Pancreas (tissue), 10 donors: ENCODE results near the gene GOLGA5. TPM values are rescaled to one million over a fixed set of nuclear protein-coding genes. Genes with fewer than 3 reads are reported as not detected.
A peak's percentile ranks its signal among the peaks of the same experiment; 100 is the strongest.

Experiments
- ATAC-seq, 4 donors: fragments of 200-7000 bp; cut with Tn5 transposase; one replicate each; pipeline versions ENCODE4 v1.8.0 to v1.9.1; 2020; ENCODE audit warnings: mild to moderate bottlenecking in 4 of 4, moderate library complexity in 4 of 4
- DNase-seq, 6 donors: peaks; one replicate each; pipeline ENCODE4 v3.0.0-alpha.2; 2020
- FAIRE-seq: peaks from 2 replicates; lab custom pipeline; 2012; peaks lifted over from hg19 to GRCh38; lab: Jason Lieb, UNC
- H3K27ac ChIP-seq, 4 donors: fragments of 200-600 bp; sonication (generic); 1 replicate in 3 of 4; 2 replicates in 1 of 4; pipeline versions ENCODE4 v1.5.0 to v1.8.0; 2020
- H3K27me3 ChIP-seq, 4 donors: fragments of 200-600 bp; one replicate each; pipeline ENCODE4 v1.8.0; 2021
- H3K36me3 ChIP-seq, 3 donors: fragments of 200-600 bp; sonication (generic) in 1 of 3; one replicate each; pipeline versions ENCODE4 v1.5.0 to v1.8.0; 2020 to 2021
- H3K4me1 ChIP-seq, 3 donors: fragments of 200-600 bp; one replicate each; pipeline ENCODE4 v1.8.0; 2021
- H3K4me3 ChIP-seq, 4 donors: fragments of 200-600 bp; sonication (generic) in 2 of 4; one replicate each; pipeline versions ENCODE4 v1.5.0 to v1.8.0; 2020 to 2021
- H3K9me3 ChIP-seq, 4 donors: fragments of 200-600 bp; one replicate each; pipeline ENCODE4 v1.8.0; 2021
- CTCF ChIP-seq, 4 donors: fragments of 200-600 bp; sonication (generic) in 3 of 4; IDR thresholded peaks; one replicate each; pipeline versions ENCODE4 v1.5.0 to v1.8.0; 2021; ENCODE audit warnings: antibody characterized with exemption in 4 of 4
- WGBS, 2 donors: extraction: QIAGEN DNeasy Blood & Tissue Kit; methylation state at CpG; one replicate each; pipeline ENCODE4 v1.1.7; 2013; 5-methylcytosine and 5-hydroxymethylcytosine counted together
- intact Hi-C, 3 donors: fragments of 100-400 bp; cut with DNase I; formaldehyde crosslinking; loops; one replicate each; pipeline versions ENCODE4 v1.11.1 to v1.14.2; 2022
- polyA plus RNA-seq, 2 donors: library from polyadenylated mRNA; stranded (reverse); fragments of 200-250 nt; gene quantifications; one replicate each; pipeline ENCODE4 v1.2.3, GENCODE V29; 2013
- total RNA-seq, 6 donors: library from RNA; stranded (reverse); fragmentation: NEBNext Ultra II Directional in 4 of 6; extraction: Animal tissue kit (Norgen Biotek cat#: 25700) in 4 of 6; gene quantifications; one replicate each; pipeline versions ENCODE4 v1.2.1 to v1.2.4, GENCODE V29; 2021 to 2023
- donor health status: healthy with polysubstance abuse.
- donor health status: DM: no; HTN: no; CAD: no; lungs with moderate emphysema.
- donor health status: DM: no; HTN: no; CAD: no.
- donor health status: control.
- donor health status: control.
- donor health status: Bipolar disorder and iron deficiency.
- donor health status: DM: yes; HTN: yes; CAD: no.
- donor health status: DM: no; HTN: no; CAD: no.
- donor health status: DM: no; HTN: no; CAD: no.
- donor health status: DM: yes; HTN: yes; CAD: no.

Gene GOLGA5
- total and polyA plus RNA-seq, 8 donors = 12.8 to 22.6 (median 18.6) TPM

GRCh38 chr14:92780444-92781232 is 13.5 kb upstream of the GOLGA5 start:
- H3K36me3 ChIP-seq = no peaks in the 10 kb centered on the region
- FAIRE-seq = no peak
- ATAC-seq = no peak
- H3K9me3 ChIP-seq = no peaks in the 10 kb centered on the region
- no peak overlapping the region for H3K27ac ChIP-seq
- H3K4me1 ChIP-seq = peaks cover 5 to 12% (median 7%) of the 10 kb centered on the region in 3 donors
- no peak for DNase-seq
- H3K27me3 ChIP-seq = no peaks in the 10 kb centered on the region
- intact Hi-C loops = loop anchor here (5.0 to 10.0 kb wide), 3 partner anchors 66 to 83 kb away; no protein-coding TSS in a partner anchor
- 73 to 80% methylated on average over 7 of the region's 7 CpGs for WGBS, 2 donors
- no peak overlapping the region for H3K4me3 ChIP-seq
- no peak for TF ChIP-seq CTCF (IDR thresholded peaks at IDR 0.05)

GRCh38 chr14:92781350-92781749 is 12.8 kb upstream of the GOLGA5 start:
- ATAC-seq (no peak), DNase-seq (no peak), FAIRE-seq (no peak)
- Histone ChIP-seq H3K27me3 (no peaks in the 10 kb centered on the region), H3K4me3 (no peak overlapping the region), H3K27ac (no peak overlapping the region), H3K9me3 (no peaks in the 10 kb centered on the region), H3K4me1 (peaks cover 5 to 9% (median 7%) of the 10 kb centered on the region in 3 donors), H3K36me3 (no peaks in the 10 kb centered on the region)
- TF ChIP-seq CTCF (IDR thresholded peaks at IDR 0.05) = no peak
- intact Hi-C loops = loop anchor here (5.0 to 10.0 kb wide), 3 partner anchors 67 to 84 kb away; no protein-coding TSS in a partner anchor
- WGBS, 2 donors = 68 to 77% methylated on average over 3 of the region's 3 CpGs

- Histone ChIP-seq H3K36me3 (no peaks in the 10 kb centered on the region), H3K27me3 (no peaks in the 10 kb centered on the region), H3K4me1 (peaks cover 5 to 9% (median 7%) of the 10 kb centered on the region in 3 donors), H3K9me3 (no peaks in the 10 kb centered on the region), H3K4me3 (no peak overlapping the region), H3K27ac (no peak overlapping the region)
- DNase-seq = peak in 2 of 6 donors; percentile 19 to 46
- TF ChIP-seq CTCF (IDR thresholded peaks at IDR 0.05) = peak in 3 of 4 donors; percentile 7 to 40 (median 34)
- ATAC-seq = peak; percentile 61 to 79 (median 70)
- peak; percentile 69 for FAIRE-seq
- WGBS, 2 donors = 50 to 51% methylated on average over 2 of the region's 2 CpGs
- intact Hi-C loops = loop anchor here (5.0 to 10.0 kb wide), 3 partner anchors 69 to 87 kb away; no protein-coding TSS in a partner anchor
Measured at GRCh38 chr14:92783813-92784431, 10.2 kb upstream of the GOLGA5 start.

DNA sequence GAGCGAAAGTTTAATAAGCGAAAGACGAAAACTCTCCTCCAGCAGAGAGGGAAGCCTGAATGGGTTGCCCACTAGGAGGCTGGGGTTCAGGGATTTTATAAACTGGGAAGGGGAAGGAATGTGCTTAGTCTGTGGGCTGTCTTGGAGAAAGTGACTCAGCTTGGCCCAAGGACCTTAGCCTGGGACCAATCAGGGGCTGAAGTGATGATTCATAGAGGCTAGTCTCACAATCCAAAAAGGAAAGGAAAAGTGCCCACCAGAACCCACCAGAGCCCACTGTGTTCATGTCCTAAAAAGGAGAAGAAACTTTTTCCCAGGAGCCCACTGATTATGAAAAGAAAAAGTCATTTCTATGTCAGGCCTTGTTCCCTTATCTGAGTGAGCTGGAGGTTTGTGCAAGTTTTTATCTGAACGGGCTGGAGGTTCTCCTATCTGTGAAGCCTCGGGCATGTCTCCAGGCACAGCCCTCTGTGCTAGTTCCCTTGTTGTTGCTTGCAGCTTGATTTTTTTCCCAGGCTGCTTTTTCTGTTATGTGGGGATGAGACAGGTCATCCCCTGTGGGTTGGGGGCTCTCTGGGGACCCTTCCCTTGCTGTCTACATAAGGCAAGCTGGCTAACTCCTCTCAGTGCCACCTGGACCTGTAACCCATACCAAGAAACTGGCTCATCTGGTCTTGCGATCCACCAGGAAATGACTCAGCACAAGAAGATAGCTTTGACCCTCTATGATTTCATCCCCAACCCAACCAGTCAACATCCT is 8.3 kb upstream of the GOLGA5 start:
- no peak for TF ChIP-seq CTCF (IDR thresholded peaks at IDR 0.05)
- H3K9me3 ChIP-seq = no peaks in the 10 kb centered on the region
- DNase-seq = peak in 4 of 6 donors; percentile 29 to 69 (median 47)
- peak overlapping the region in 3 of 4 donors; percentile 40 to 79 (median 79) for H3K27ac ChIP-seq
- H3K4me1 ChIP-seq = peaks cover 5 to 9% (median 7%) of the 10 kb centered on the region in 3 donors
- H3K27me3 ChIP-seq = no peaks in the 10 kb centered on the region
- intact Hi-C loops = loop anchor here in 1 of 3 donors (10.0 kb wide), 1 partner anchor 71 kb away; no protein-coding TSS in a partner anchor
- no peak overlapping the region for H3K4me3 ChIP-seq
- peak; percentile 76 to 88 (median 80) for ATAC-seq
- WGBS, 2 donors = 43 to 45% methylated on average over 6 of the region's 6 CpGs
- no peak for FAIRE-seq
- no peaks in the 10 kb centered on the region for H3K36me3 ChIP-seq
